PC-3 (cell line): ENCODE measurements around the gene PADI6. TPM values are rescaled to one million over a fixed set of nuclear protein-coding genes. Genes with fewer than 3 reads are reported as not detected.

Experiments
- ATAC-seq: fragments of 200-7000 bp; cut with Tn5 transposase; 2 replicates; pipeline ENCODE4 v1.9.1; 2020; ENCODE audit warnings: mild to moderate bottlenecking, moderate library complexity
- BruUV-seq: library from RNA; stranded (reverse); fragments of 400-500 nt; replicated peaks from 2 replicates; lab custom pipeline; 2021; lab: Mats Ljungman, UMichigan
- CTCF ChIA-PET: fragments of 300-600 bp; sonication (Branson Sonifier 250); formaldehyde crosslinking; loops from one replicate; lab custom pipeline; 2022; ENCODE audit warnings: antibody characterized with exemption; lab: Charles Lee
- POLR2A ChIA-PET: fragments of 300-600 bp; sonication (Branson Sonifier 250); formaldehyde crosslinking; loops from one replicate; lab custom pipeline; 2022; ENCODE audit warnings: antibody characterized with exemption; ENCODE audit not compliant: unreplicated experiment; lab: Charles Lee
- DNase-seq: peaks from one replicate; pipeline ENCODE4 v3.0.0-alpha.2; 2015
- H2AFZ ChIP-seq: fragments of 300-600 bp; sonication (generic); 2 replicates; pipeline ENCODE4 v1.6.0; 2016; ENCODE audit warnings: antibody characterized with exemption, low read length
- H3F3A ChIP-seq: fragments of 300-600 bp; sonication (generic); one replicate; pipeline ENCODE4 v1.6.0; 2017; ENCODE audit warnings: antibody characterized with exemption, low read length, control low read depth, mild to moderate bottlenecking; ENCODE audit not compliant: unreplicated experiment
- H3K27ac ChIP-seq: fragments of 300-600 bp; sonication (generic); 2 replicates; pipeline ENCODE4 v1.5.1; 2016; ENCODE audit warnings: mild to moderate bottlenecking, low read length
- H3K27me3 ChIP-seq: fragments of 300-600 bp; sonication (generic); 2 replicates; pipeline ENCODE4 v1.6.1; 2016; ENCODE audit warnings: low read length, mixed read lengths
- H3K36me3 ChIP-seq: fragments of 300-600 bp; sonication (generic); 2 replicates; pipeline ENCODE4 v1.6.1; 2016; ENCODE audit warnings: low read depth, mixed run types, low read length, mixed read lengths
- H3K4me1 ChIP-seq: fragments of 300-600 bp; sonication (generic); 2 replicates; pipeline ENCODE4 v1.5.1; 2016; ENCODE audit warnings: low read length; ENCODE audit not compliant: insufficient read depth
- H3K4me2 ChIP-seq: fragments of 300-600 bp; sonication (generic); 2 replicates; pipeline ENCODE4 v1.6.0; 2016; ENCODE audit warnings: low read length
- H3K4me3 ChIP-seq: fragments of 300-600 bp; sonication (generic); 2 replicates; pipeline ENCODE4 v1.5.1; 2016; ENCODE audit warnings: mild to moderate bottlenecking, low read length, mixed read lengths
- H3K79me2 ChIP-seq: fragments of 300-600 bp; sonication (generic); 2 replicates; pipeline ENCODE4 v1.6.1; 2017; ENCODE audit warnings: low read length, mixed read lengths
- H3K9ac ChIP-seq: fragments of 300-600 bp; sonication (generic); 2 replicates; pipeline ENCODE4 v1.6.0; 2016; ENCODE audit warnings: mild to moderate bottlenecking, low read length
- H3K9me2 ChIP-seq: fragments of 300-600 bp; sonication (generic); replicated peaks from 2 replicates; pipeline ENCODE4 v1.6.1; 2016; ENCODE audit warnings: mixed run types, low read length, mixed read lengths
- H3K9me3 ChIP-seq: fragments of 300-600 bp; sonication (generic); 2 replicates; pipeline ENCODE4 v1.6.1; 2016; ENCODE audit warnings: low read length, mixed read lengths
- H4K20me1 ChIP-seq: fragments of 300-600 bp; sonication (generic); 2 replicates; pipeline ENCODE4 v1.6.1; 2016; ENCODE audit warnings: low read length, mixed read lengths
- CTCF ChIP-seq: fragments of 300-600 bp; sonication (generic); conservative IDR thresholded peaks from 2 replicates; pipeline ENCODE4 v1.5.1; 2017; ENCODE audit warnings: antibody characterized with exemption, low read depth, mild to moderate bottlenecking, low read length
- EZH2 ChIP-seq: fragments of 300-600 bp; sonication (generic); IDR thresholded peaks from one replicate; pipeline ENCODE4 v1.6.1; 2017; ENCODE audit warnings: antibody characterized with exemption, mild to moderate bottlenecking, low read length; ENCODE audit not compliant: unreplicated experiment
- EZH2phosphoT487 ChIP-seq: fragments of 300-600 bp; sonication (generic); IDR thresholded peaks from 2 replicates; pipeline ENCODE4 v1.6.1; 2018; ENCODE audit warnings: mild to moderate bottlenecking, antibody characterized with exemption, low read length, borderline replicate concordance
- intact Hi-C: fragments of 100-400 bp; cut with micrococcal nuclease; formaldehyde crosslinking; loops from 2 replicates; pipeline ENCODE4 v1.9.0; 2023
- total RNA-seq: library from RNA; depleted of rRNA; stranded (reverse); fragments of >200 nt; gene quantifications from 2 replicates; pipeline ENCODE4 v1.2.3, GENCODE V29; 2014

Gene PADI6
- total RNA-seq, 1 experiment from 2014 or later, result not detected

- ATAC-seq (no peak), DNase-seq (no peak)
- Histone ChIP-seq H3K4me3 (no peak overlapping the region), H4K20me1 (no peaks in the 10 kb centered on the region), H3F3A (no peaks in the 10 kb centered on the region), H3K36me3 (no peaks in the 10 kb centered on the region), H3K27me3 (no peaks in the 10 kb centered on the region), H3K9ac (no peak overlapping the region), H3K4me2 (no peak overlapping the region), H3K79me2 (no peaks in the 10 kb centered on the region), H3K9me2 (no peaks in the 10 kb centered on the region), H2AFZ (no peak overlapping the region), H3K27ac (no peak overlapping the region), H3K9me3 (no peaks in the 10 kb centered on the region), H3K4me1 (no peaks in the 10 kb centered on the region)
- BruUV-seq, result no TSS peak
- no peak for TF ChIP-seq EZH2
- TF ChIP-seq CTCF, result no peak
- TF ChIP-seq EZH2phosphoT487, result no peak
- intact Hi-C loops, result no loop called here
- POLR2A ChIA-PET, result no interaction called here
- CTCF ChIA-PET, result no interaction called here
Observed at GRCh38 chr1:17360272-17360956, 11.6 kb upstream of the PADI6 start.

- intact Hi-C loops, result no loop called here
- no peak for TF ChIP-seq EZH2
- no peak for TF ChIP-seq CTCF
- TF ChIP-seq EZH2phosphoT487, result no peak
- Histone ChIP-seq H4K20me1 (no peaks in the 10 kb centered on the region), H3K4me2 (no peak overlapping the region), H3K9ac (no peak overlapping the region), H3K36me3 (no peaks in the 10 kb centered on the region), H2AFZ (no peak overlapping the region), H3K79me2 (no peaks in the 10 kb centered on the region), H3K4me3 (no peak overlapping the region), H3K9me3 (no peaks in the 10 kb centered on the region), H3K9me2 (no peaks in the 10 kb centered on the region), H3F3A (no peaks in the 10 kb centered on the region), H3K27me3 (no peaks in the 10 kb centered on the region), H3K27ac (no peak overlapping the region), H3K4me1 (no peaks in the 10 kb centered on the region)
- ChIA-PET CTCF (no interaction called here), POLR2A (no interaction called here)
- BruUV-seq, result no TSS peak
- DNase-seq (no peak), ATAC-seq (no peak)
Observed at GRCh38 chr1:17361687-17362086, 10.3 kb upstream of the PADI6 start.

- H3K36me3 ChIP-seq, result no peaks in the 10 kb centered on the region
- no peak overlapping the region for H3K4me2 ChIP-seq
- ChIA-PET CTCF (no interaction called here), POLR2A (no interaction called here)
- TF ChIP-seq EZH2, result no peak
- TF ChIP-seq EZH2phosphoT487, result no peak
- no peak for TF ChIP-seq CTCF
- H4K20me1 ChIP-seq, result no peaks in the 10 kb centered on the region
- no peak overlapping the region for H3K9ac ChIP-seq
- no peaks in the 10 kb centered on the region for H3K9me2 ChIP-seq
- H3K4me3 ChIP-seq, result no peak overlapping the region
- no peaks in the 10 kb centered on the region for H3K4me1 ChIP-seq
- BruUV-seq, result no TSS peak
- H3K79me2 ChIP-seq, result no peaks in the 10 kb centered on the region
- no peaks in the 10 kb centered on the region for H3F3A ChIP-seq
- H3K27me3 ChIP-seq, result no peaks in the 10 kb centered on the region
- intact Hi-C loops, result no loop called here
- H2AFZ ChIP-seq, result no peak overlapping the region
- no peak overlapping the region for H3K27ac ChIP-seq
- DNase-seq, result no peak
- no peaks in the 10 kb centered on the region for H3K9me3 ChIP-seq
- ATAC-seq, result no peak
Observed at GRCh38 chr1:17363351-17363750, 8.6 kb upstream of the PADI6 start.
